Large intestine (tissue), 3 donors: ENCODE measurements around the gene KCNN4. TPM values are rescaled to one million over a fixed set of nuclear protein-coding genes. Genes with fewer than 3 reads are reported as not detected.
"Not testable (repeated sequence)": the region's sequence is repeated elsewhere in the genome, so short reads cannot be mapped to it uniquely, and the experiment has no call there.

Source experiments
- DNase-seq, 2 donors: peaks; one replicate each; pipeline versions ENCODE4 v3.0.0 to v3.0.0-alpha.2; 2013
- H3K27ac ChIP-seq: one replicate; pipeline ENCODE4 v1.5.1; 2013; ENCODE audit warnings: low read length
- H3K27me3 ChIP-seq: 2 replicates; pipeline ENCODE4 v1.6.1; 2013; ENCODE audit warnings: low read length; ENCODE audit not compliant: control insufficient read depth, insufficient read depth
- H3K36me3 ChIP-seq: 2 replicates; pipeline ENCODE4 v1.6.1; 2013; ENCODE audit warnings: low read length; ENCODE audit not compliant: control insufficient read depth, insufficient read depth
- H3K4me1 ChIP-seq: one replicate; pipeline ENCODE4 v1.6.1; 2013; ENCODE audit warnings: low read length; ENCODE audit not compliant: control insufficient read depth, insufficient read depth
- H3K4me3 ChIP-seq: one replicate; pipeline ENCODE4 v1.5.1; 2013; ENCODE audit warnings: low read length
- H3K9me3 ChIP-seq: one replicate; pipeline ENCODE4 v1.6.1; 2013; ENCODE audit warnings: mild to moderate bottlenecking, low read depth, low read length, moderate library complexity; ENCODE audit not compliant: control insufficient read depth
- WGBS: methylation state at CpG from one replicate; pipeline ENCODE4 v1.1.5; 2013; ENCODE audit warnings: low lambda C conversion rate; ENCODE audit not compliant: insufficient coverage; 5-methylcytosine and 5-hydroxymethylcytosine counted together
- polyA plus RNA-seq: library from polyadenylated mRNA; unstranded; fragments of 120-200 nt; gene quantifications from one replicate; pipeline ENCODE4 v1.2.1, GENCODE V29; 2013

The KCNN4 gene
- polyA plus RNA-seq, 1 donor = 1.3 TPM

DNA sequence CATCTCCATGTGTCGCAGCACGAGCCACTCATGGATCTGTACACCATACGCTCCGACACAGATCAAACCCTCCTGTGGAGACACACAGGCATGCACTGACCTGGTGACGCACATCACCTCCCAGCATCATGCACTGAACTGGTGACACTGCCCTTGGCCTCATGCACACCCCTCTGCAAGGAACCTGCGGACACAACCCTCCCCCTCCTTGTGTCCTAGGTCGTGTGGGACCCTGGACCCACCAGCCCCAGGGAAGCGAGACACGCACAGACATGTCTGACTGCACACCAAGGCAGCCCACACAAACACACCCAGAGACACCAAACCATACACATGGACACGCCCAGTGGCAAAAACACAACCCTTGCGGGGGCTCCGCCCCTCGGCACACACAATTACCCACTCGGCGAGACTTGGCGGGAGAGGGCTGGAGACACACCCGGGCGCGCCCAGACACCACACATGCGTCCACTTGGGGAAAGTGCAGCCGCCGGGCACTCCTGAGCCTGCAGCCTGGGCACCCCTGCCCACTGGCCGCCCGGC is 2.0 kb upstream of the KCNN4 start:
- Histone ChIP-seq H3K27me3 (no peaks in the 10 kb centered on the region), H3K27ac (no peak overlapping the region), H3K4me3 (no peak overlapping the region), H3K9me3 (no peaks in the 10 kb centered on the region), H3K36me3 (no peaks in the 10 kb centered on the region), H3K4me1 (peaks cover 14% of the 10 kb centered on the region)
- no peak for DNase-seq
- WGBS = no CpG with 5 or more reads among the region's 24 CpGs

DNA sequence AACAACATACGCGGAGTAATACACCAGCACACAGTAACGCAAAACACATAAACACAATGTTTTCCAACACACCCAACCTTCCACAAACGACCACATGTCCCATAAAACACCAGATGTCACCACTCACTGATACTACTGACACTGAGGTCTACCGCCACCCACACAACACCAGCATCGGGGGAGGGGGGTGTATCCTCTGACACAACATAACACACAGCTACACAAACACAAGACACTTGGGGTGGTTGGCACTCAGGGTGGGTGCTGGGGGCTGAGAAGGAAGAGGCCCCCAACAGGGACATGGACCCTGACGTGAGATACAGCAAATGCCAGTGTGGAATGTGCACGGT is 1.5 kb upstream of the KCNN4 start:
- DNase-seq = no peak
- Histone ChIP-seq H3K4me1 (peaks cover 16% of the 10 kb centered on the region), H3K36me3 (no peaks in the 10 kb centered on the region), H3K4me3 (no peak overlapping the region), H3K27ac (no peak overlapping the region), H3K27me3 (no peaks in the 10 kb centered on the region), H3K9me3 (no peaks in the 10 kb centered on the region)
- WGBS = no CpG with 5 or more reads among the region's 8 CpGs

DNA sequence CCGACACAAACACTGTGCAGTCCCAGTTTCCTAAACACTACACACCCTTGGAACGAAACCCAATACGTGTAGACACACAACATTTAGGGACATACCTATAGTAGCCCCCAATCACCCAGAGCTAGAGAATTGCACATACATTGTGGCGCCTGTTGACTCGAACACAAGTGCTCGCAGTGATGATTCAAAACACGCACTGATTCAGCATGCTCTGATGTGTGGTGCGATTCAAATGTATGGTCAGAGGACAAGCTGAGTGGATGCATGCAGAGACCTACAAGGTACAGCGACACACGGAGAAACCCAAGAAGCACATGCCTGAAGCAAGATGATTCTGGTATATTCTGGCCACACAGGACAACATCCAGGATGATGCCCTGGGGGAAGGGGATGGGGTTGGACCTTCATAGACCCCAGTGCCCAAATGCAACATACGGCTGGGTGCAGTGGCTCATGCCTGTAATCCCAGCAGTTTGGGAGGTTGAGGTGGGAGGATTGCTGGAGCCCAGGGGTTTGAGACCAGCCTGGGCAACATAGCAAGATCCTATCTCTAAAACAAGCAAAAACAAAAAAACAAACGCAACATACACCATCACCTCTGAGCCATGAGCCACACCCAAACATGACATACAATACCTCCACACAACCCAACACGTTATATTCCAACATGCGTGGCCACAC is 997 bp upstream of the KCNN4 start:
- no peaks in the 10 kb centered on the region for H3K27me3 ChIP-seq
- no peak for DNase-seq
- 100% methylated on average over 2 of the region's 14 CpGs for WGBS
- H3K27ac ChIP-seq = no peak overlapping the region
- no peak overlapping the region for H3K4me3 ChIP-seq
- peaks cover 16% of the 10 kb centered on the region for H3K4me1 ChIP-seq
- no peaks in the 10 kb centered on the region for H3K36me3 ChIP-seq
- H3K9me3 ChIP-seq = no peaks in the 10 kb centered on the region

DNA sequence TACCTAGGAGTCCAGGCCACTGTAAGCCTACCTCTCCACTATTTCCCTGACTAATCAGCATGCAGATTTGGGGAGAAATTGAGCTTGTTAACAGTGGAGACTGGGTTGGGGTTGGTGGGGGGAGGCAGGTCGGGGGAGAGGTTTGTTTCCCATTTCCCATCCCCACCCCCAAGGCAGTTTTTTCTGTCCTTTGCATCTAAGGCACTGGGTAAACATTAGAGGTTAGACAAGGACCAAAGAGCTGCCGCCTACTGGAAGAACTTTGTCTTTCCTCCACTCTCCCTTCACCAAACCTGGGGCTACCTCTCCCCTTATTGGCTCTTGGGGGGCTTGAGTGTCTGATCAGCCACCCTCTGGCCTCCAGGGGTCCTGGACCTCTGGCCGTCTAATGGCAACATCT is 953 bp downstream of the KCNN4 start:
- H3K9me3 ChIP-seq = no peaks in the 10 kb centered on the region
- H3K4me3 ChIP-seq = no peak overlapping the region
- no CpG with 5 or more reads among the region's 3 CpGs for WGBS
- H3K27ac ChIP-seq = no peak overlapping the region
- peaks cover 25% of the 10 kb centered on the region for H3K4me1 ChIP-seq
- H3K36me3 ChIP-seq = no peaks in the 10 kb centered on the region
- DNase-seq = peak in 1 of 2 donors; percentile 27
- H3K27me3 ChIP-seq = no peaks in the 10 kb centered on the region

DNA sequence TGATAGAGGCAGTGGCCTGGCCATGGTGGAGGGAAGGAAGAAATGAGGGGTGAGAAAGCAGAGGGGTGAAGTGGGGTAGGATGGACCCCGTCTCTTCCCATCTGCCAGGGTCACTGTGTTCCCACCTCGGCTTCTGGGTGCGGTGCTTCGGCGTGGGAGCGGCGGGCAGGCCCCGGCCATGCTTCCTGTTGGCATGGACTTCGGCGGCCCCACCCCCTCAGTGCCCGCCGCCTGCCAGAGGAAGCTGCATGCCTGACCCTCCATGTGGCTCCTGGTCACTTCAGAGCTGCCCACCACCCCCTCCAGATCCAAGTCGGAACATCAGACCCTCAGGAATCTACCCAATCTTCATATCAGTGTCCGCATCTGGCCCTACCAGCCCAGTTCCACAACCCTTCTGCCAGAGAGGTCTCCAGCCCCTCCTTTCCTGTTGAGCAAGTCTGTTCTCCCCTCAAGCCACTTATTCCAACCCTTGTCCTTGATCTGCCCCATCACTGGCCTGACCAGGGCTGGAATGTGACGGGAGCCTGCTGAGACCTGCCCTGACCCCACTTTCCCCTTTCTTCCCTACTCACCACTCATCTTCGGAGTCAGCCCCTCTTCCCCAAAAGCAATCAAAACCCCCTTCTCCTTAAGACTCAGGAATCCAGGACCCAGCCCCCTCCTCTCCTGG is 1.5 kb downstream of the KCNN4 start:
- H3K9me3 ChIP-seq = no peaks in the 10 kb centered on the region
- peaks cover 5% of the 10 kb centered on the region for H3K27me3 ChIP-seq
- WGBS = no CpG with 5 or more reads among the region's 16 CpGs
- H3K4me1 ChIP-seq = peaks cover 28% of the 10 kb centered on the region
- H3K4me3 ChIP-seq = no peak overlapping the region
- DNase-seq = no peak
- H3K36me3 ChIP-seq = no peaks in the 10 kb centered on the region
- H3K27ac ChIP-seq = no peak overlapping the region

DNA sequence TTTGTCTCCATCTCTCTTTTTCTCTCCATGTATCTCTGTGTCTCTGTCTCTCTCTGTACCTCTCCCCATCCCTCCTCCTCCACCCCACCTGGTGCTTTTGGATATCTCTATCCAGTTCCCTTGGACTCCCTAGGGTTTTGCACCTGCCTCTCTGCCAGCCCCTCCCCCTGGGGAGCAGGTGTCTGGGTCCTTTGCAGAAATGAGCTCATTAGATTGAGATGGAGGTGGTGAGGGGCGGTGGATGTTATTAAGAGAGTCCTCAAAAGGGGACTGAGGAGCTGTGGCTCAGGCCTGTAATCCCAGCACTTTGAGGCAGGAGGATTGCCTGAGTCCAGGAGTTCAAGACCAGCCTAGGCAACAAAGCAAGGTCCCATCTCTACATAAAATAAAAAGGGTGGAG is 2.1 kb downstream of the KCNN4 start:
- Histone ChIP-seq H3K27ac (no peak overlapping the region), H3K4me1 (peaks cover 34% of the 10 kb centered on the region), H3K27me3 (peaks cover 10% of the 10 kb centered on the region), H3K9me3 (no peaks in the 10 kb centered on the region), H3K36me3 (no peaks in the 10 kb centered on the region), H3K4me3 (no peak overlapping the region)
- no peak for DNase-seq
- WGBS = no CpG with 5 or more reads among the region's 1 CpG

DNA sequence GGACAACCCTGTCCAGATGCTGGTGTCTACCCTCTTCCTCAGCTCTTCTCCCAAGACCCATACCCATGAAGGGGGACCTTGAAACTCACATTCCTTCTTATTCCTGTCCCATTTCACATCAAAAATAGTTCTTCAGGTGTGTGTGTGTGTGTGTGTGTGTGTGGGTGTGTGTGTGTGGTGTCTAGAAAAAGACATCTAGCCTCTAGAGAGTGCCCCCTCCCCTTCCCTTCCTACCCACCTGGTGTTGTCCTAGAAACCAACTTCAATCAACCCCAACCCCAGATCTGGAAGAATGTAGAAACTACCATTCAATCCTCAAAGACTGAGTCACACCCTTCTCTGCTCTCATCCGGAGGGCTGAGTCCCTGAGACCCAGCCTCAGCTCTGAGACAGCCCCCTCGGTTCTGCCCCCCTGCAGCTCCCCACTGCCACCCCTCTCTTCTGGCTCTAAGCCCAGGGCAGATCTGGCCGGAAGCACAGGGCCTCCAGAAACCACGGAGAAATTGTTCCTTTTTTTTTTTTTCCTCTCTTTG is 3.5 kb downstream of the KCNN4 start:
- Histone ChIP-seq H3K4me3 (no peak overlapping the region), H3K27me3 (peaks cover 19% of the 10 kb centered on the region), H3K27ac (no peak overlapping the region), H3K36me3 (no peaks in the 10 kb centered on the region), H3K4me1 (peaks cover 35% of the 10 kb centered on the region), H3K9me3 (no peaks in the 10 kb centered on the region)
- WGBS = no CpG with 5 or more reads among the region's 4 CpGs
- DNase-seq = no peak

DNA sequence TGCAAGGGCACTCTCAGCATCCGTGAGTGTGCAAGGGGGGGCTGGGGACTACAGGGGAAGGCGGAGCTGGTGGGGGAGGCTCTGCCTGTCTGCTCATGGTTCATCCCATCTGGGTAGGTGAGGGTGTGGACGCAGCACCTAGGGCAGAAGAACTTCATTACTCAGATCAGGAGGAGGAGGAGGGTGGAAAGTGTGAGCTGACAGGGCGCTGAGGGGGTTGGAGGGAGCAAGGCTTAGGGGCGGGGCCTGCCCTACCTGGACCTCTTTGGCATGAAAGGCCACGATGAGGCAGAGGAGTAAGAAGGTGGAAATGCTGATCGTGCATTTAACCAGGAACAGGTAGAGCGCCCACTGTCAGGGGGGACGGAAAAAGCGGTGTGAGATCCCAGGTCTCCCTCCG is 4.5 kb downstream of the KCNN4 start:
- Histone ChIP-seq H3K27me3 (peaks cover 19% of the 10 kb centered on the region), H3K4me3 (no peak overlapping the region), H3K4me1 (peaks cover 35% of the 10 kb centered on the region), H3K36me3 (no peaks in the 10 kb centered on the region), H3K9me3 (no peaks in the 10 kb centered on the region), H3K27ac (no peak overlapping the region)
- no peak for DNase-seq
- 0% methylated on average over 1 of the region's 11 CpGs for WGBS

DNA sequence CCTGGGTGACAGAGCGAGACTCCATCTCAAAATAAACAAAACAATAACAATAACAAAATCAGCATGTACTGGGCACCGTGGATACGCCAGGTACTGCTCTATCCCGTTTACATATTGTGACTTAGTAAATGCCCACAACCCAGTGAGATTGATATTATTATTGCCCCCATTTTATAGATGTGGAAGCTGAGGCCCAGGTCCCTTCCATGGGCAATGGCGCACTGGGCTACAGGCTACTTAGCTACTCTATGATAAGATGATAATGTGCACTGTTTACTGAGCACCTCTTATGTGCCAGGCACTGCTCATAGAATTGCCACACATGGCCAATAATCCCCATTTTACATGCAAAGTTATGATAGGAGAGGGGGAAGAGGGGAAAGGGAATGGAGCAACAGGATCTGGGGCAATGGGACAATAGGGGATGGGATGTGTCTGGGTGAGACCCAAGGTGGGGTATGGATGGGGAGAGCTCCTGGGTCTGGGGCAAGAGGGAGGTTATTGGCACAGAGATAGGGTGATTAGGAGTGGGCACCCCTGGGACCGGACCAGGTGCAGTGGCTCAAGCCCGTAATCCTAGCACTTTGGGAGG is 5.4 kb downstream of the KCNN4 start:
- H3K36me3 ChIP-seq = no peaks in the 10 kb centered on the region
- no peak for DNase-seq
- peaks cover 31% of the 10 kb centered on the region for H3K4me1 ChIP-seq
- no peak overlapping the region for H3K27ac ChIP-seq
- WGBS = 80% methylated on average over 1 of the region's 7 CpGs
- H3K4me3 ChIP-seq = no peak overlapping the region
- H3K27me3 ChIP-seq = peaks cover 19% of the 10 kb centered on the region
- no peaks in the 10 kb centered on the region for H3K9me3 ChIP-seq

DNA sequence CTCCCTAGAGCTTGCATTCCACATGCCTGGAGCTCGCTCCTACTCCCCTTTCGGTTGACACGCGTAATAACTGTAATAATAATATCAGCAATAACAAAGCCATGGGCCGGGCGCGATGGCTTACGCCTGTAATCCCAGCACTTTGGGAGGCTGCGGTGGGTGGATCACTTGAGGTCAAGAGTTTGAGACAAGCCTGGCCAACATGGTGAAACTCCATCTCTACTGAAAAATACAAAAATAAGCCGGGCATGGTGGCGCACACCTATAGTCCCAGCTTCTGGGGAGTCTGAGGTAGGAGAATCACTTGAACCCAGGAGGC is 5.9 kb downstream of the KCNN4 start:
- not testable (repeated sequence) for H3K9me3 ChIP-seq, H3K36me3 ChIP-seq, H3K27ac ChIP-seq, H3K4me3 ChIP-seq, DNase-seq
- no CpG with 5 or more reads among the region's 11 CpGs for WGBS
- H3K27me3 ChIP-seq = peaks cover 19% of the 10 kb centered on the region
- H3K4me1 ChIP-seq = peaks cover 31% of the 10 kb centered on the region
